Renal cortex interstitium (tissue), 11 donors: Measurements from ENCODE around the gene KCNK10. TPM values are rescaled to one million over a fixed set of nuclear protein-coding genes. Genes with fewer than 3 reads are reported as not detected.

Source experiments
- DNase-seq, 11 donors: peaks; one replicate each; pipeline ENCODE4 v3.0.0-alpha.2; 2013; ENCODE audit warnings: low read depth in 9 of 11, low spot score in 4 of 11; ENCODE audit errors: extremely low read depth in 1 of 11
- polyA plus RNA-seq, 3 donors: library from polyadenylated mRNA; unstranded; fragments of 120-200 nt; gene quantifications; one replicate each; pipeline ENCODE4 v1.2.1, GENCODE V29; 2013; ENCODE audit not compliant: insufficient read length in 3 of 3

The KCNK10 gene
- polyA plus RNA-seq, 3 donors, result 0.23 to 0.41 (median 0.37) TPM

GRCh38 chr14:88243946-88244345 is 79.1 kb downstream of the KCNK10 start:
- DNase-seq, result no peak

- DNase-seq, result no peak
Observed at GRCh38 chr14:88242446-88242845, 80.6 kb downstream of the KCNK10 start.

GRCh38 chr14:88241810-88242209 is 81.3 kb downstream of the KCNK10 start:
- no peak for DNase-seq

- DNase-seq, result no peak
Observed at GRCh38 chr14:88234442-88234841, 88.6 kb downstream of the KCNK10 start.

- peak in 1 of 11 donors; percentile 5 for DNase-seq
Observed at GRCh38 chr14:88233915-88234314, 89.2 kb downstream of the KCNK10 start.

GRCh38 chr14:88232771-88233170 is 90.3 kb downstream of the KCNK10 start:
- no peak for DNase-seq

GRCh38 chr14:88231603-88232002 is 91.5 kb downstream of the KCNK10 start:
- no peak for DNase-seq

GRCh38 chr14:88229428-88229827 is 93.6 kb downstream of the KCNK10 start:
- DNase-seq, result no peak

- no peak for DNase-seq
Observed at GRCh38 chr14:88228522-88229236, 94.4 kb downstream of the KCNK10 start.

- DNase-seq, result no peak
Observed at GRCh38 chr14:88227693-88228092, 95.4 kb downstream of the KCNK10 start.

GRCh38 chr14:88225721-88226120 is 97.3 kb downstream of the KCNK10 start:
- DNase-seq, result no peak

- no peak for DNase-seq
Observed at GRCh38 chr14:88218119-88218915, 104.8 kb downstream of the KCNK10 start.

- DNase-seq, result no peak
Observed at GRCh38 chr14:88212691-88213090, 110.4 kb downstream of the KCNK10 start.

- DNase-seq, result no peak
Observed at GRCh38 chr14:88210426-88210825, 112.6 kb downstream of the KCNK10 start.

GRCh38 chr14:88209273-88209672 is 113.8 kb downstream of the KCNK10 start:
- no peak for DNase-seq

GRCh38 chr14:88208858-88209257 is 114.2 kb downstream of the KCNK10 start:
- no peak for DNase-seq

GRCh38 chr14:88204221-88204620 is 118.8 kb downstream of the KCNK10 start:
- DNase-seq, result no peak

- DNase-seq, result no peak
Observed at GRCh38 chr14:88203291-88203690, 119.8 kb downstream of the KCNK10 start.

GRCh38 chr14:88202286-88202685 is 120.8 kb downstream of the KCNK10 start:
- no peak for DNase-seq

- no peak for DNase-seq
Observed at GRCh38 chr14:88201851-88202250, 121.2 kb downstream of the KCNK10 start.

- DNase-seq, result no peak
Observed at GRCh38 chr14:88199882-88200281, 123.2 kb downstream of the KCNK10 start.
